HG03064 (cell line): ENCODE data around the gene KCNE3.

ENCODE experiments used
- ATAC-seq: cut with Tn5 transposase; IDR thresholded peaks from one replicate; pipeline ENCODE4 v1.9.1; 2021; ENCODE audit warnings: low read depth; ENCODE audit not compliant: unreplicated experiment

Gene KCNE3, protein sequence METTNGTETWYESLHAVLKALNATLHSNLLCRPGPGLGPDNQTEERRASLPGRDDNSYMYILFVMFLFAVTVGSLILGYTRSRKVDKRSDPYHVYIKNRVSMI

DNA sequence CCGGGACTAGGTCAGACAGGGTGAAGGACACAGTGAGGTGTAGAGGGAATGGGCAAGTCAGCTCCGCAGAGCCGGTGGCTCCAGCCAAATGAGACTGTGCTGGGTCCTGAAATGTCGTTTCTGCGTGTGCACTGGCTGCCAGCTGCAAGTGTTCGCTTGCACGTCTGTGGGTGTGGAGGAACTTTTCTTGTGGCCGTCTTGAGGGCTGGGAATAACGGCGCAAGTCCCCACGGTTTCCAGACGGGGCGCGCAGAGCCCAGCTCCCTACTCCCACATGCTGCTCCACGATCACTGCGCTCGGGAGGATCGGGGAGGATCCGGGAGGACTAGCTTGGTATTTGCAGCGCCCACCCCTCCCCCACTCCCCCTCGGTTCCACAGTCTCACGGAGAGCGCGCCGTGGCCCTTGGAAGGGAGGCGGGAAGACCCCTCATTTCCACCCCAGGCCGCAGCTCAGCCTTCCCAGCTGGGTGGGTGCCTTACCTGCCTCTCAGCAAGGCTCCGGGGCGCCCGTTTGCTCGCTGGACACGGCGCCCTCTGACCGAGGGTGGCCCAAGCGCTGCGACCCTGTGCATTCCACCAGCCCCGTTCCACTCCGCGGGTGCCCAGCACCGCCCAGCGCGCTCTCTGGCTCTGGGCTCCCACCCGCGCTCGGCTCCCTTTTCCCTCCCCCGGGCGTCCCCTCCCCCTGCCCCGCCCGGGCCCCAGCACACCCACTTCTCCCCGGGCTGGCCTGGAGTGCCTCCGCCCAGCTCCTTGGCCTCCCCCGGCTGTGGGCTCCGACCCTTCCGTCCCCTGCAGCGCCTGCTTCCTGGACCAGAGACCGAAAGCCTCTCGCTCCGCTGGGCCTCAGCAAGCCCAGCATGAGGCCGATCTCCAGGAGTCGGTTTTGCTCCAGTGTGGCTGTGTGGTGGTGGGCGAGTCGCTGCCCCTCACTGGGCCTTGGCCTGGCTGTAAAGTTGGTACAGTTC is at the start of gene KCNE3:
Gene KCNE3, minus strand, starts transcription at position 634 of the 970 bp plus-strand sequence. CDS start 9,986 bp downstream, outside the sequence.
- ATAC-seq: no peak

DNA sequence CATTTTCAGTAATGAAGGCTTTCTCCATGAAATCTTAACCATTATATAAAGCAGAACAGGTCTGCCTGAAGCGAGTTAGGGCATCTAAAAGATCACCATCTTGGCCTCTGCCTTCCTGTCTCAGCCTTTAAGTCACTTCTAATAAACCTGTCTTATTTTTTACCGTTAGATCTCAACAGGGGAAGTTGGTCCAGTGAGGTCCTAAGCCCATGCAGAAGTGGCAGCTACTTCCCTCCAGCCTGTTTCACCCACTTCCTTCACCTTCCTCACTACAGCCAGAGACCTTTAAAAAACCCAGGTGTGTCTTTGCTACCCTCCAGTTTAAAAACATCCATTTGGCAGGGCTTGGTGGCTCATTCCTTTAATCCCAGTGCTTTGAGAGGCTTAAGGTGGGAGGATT is 40.2 kb upstream of the KCNE3 start:
- ATAC-seq: no peak

DNA sequence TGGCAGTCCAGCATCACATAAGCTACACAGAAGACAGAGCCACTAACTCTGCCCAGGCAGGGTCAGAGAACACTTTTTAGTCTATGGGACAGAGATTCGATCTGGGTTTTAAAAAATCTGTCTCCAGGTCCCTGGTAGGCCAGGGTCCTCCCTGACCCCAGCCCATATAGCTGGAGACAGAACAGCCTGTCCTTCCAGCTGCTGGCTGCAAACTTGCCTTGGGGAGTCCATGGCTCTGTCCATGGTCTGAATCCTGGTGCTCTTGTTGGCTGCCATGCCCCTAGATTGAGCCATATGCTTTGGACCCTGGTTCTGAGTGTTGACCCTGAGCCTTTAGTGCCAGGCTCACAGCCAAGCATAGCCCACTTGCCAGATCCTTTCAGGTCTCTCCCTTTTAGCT is 39.5 kb upstream of the KCNE3 start:
- ATAC-seq: no peak

DNA sequence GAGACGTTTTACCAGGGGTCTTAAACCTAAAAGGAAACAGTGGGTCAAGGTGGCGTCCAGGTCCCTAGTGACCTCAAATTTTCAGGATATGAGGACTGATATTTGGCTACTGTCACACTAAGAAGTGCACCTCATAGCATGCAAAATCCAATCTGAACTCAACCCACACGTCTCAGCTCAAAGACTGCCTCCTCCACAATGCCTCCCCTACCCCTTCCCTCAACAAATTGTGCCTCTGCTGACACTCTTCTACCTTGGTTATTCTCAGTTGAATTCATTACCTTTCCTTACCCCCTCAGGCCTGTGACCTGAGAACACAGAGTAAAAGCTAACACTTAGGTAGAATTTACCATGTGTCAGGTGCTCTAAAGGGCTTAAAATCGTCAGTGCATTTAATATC is 38.6 kb upstream of the KCNE3 start:
- ATAC-seq: no peak

DNA sequence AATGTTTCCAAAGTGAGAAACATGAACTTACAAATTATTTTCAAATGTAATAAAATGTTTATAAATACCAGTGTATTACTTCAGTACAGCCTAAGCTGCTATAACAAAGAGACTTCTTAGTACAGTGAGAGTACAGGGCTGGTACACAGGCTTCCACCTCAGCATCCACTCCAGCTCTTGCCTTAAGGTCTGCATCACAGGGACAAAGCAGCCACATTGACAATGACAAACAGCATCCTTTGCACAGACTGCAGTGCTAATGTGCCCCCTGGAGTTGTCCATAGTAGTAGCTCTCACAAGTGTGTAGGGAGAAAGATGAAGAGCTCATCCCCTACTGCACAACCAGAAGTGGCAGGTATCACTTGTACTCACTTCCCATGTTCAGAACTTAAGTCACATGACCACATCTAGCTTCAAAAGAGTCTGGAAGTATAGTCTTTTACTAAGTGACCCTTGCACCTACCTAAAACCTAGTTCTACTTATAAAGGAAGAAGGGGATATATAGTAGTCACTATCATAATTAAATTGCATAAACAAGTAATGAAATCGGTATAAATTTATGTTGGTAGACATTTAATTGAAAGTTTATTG is 36.8 kb upstream of the KCNE3 start:
- ATAC-seq: no peak

DNA sequence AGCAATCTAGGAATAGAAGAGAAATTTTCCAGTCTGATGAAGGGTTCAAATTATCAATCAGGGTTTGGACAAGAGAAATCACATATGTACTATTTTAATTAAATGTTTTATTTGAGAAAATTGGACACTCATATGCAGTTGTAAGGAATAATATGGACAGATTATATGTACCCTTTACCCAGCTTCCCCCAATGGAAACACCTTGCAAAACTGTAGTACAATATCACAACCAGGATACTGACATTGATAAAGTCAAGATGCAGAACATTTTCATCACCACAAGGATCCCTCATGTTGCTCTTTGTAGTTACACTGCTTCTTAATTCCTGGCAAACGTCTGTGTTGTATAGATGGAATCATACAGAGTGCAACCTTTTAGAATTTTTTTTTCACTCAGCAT is 27.6 kb upstream of the KCNE3 start:
- ATAC-seq: no peak

DNA sequence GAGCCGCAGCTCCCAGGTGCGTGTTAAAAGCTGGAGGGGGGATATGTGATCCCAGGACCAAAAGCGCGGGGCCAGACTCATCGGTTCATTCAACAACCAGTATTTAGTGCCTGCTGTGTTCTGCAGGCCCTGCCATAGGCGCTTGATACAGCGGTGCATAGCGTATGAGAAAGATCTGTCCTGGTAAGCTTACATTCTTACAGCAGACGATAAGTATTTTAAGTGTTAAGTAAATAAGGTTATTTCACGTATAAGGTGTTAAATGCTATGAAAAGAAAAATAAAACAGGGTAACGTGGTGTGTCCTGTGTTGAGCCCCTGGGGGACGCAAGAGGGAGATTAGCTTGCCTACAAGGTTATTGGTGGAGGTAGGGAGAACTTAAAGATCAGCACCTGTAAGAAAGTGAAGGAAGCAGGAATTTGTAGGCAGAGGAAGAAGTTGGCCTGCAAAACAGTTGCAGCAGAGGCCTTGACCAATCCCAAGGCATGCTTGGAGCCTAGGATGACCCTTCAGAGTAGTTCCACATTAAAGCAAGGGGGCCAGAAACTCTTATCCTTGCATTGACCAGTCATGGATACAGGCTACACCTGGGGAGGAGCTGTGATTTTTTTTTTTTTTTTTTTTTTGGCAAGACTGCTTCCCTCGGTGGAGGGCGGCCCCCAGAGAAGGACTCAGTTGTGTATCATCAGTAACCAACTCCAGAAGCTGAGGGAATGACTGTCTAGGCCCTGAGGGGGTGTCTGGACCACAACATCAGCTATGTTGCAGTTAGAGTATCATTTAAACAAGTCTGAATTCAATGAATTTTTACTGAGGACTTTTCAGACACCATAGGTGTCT is 26.7 kb upstream of the KCNE3 start:
- no peak for ATAC-seq

DNA sequence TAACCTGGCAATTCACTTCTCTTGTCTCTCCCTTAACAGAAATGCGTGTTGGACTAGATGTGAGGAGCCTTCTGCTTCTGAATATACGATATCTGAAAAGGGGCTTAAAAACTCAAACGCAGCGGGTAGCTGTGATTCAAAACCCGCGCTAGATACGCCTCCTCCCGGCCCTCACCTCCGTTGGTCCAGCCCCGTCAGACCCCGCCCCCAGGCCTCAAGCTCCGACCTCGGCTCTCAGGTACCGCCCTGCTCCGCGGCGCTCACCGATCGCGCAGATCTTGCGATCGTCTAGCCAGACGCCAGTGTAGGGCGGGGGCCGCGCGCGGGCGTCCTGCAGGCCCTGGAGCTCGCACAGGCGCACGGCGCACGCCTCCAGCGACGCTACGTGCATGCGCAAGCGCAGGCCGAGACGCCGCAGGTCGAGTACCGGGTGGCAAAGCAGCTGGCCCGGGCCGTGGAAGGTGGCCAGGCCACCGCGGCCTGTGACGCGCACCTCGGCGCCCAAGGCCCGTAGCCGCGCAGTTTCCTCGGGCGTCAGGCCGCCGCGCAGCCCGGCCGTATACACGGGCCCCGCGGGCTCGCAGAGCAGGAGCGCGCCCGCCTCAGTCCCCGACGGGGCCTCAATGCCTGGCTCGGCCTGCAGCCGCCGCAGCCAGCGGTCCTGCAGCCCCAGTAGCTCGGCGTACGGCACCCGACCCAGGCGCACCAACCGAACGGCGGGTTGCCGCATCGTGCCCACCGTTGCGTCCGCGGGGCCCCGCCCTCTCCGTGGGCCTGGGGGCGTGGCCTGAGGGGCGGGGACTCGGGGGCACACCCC is 25.8 kb upstream of the KCNE3 start, which contains the start of gene LIPT2:
Gene LIPT2, minus strand, starts transcription at position 751 of the 817 bp plus-strand sequence. Its CDS starts 21 bp downstream, at position 730.
- peak; percentile 96 for ATAC-seq

DNA sequence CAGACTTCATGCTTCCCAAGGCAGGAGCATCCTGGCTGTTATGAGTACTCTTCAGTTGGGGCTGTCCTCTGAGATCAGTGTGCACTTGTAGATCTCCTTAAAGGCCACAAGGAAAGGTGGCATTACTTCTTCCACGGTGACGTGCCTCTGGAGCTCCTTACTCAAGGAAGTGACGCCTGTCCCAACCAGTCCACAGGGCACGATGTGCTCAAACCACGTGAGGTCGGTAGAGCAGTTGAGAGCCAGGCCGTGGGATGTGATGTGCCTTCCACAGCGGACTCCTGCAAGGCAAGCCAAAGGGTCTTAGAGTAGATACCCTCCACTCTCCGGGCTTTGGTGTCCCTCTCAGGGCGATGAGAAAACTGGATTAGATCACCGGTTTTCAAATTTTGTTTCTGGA is 24.7 kb upstream of the KCNE3 start:
- ATAC-seq: no peak

DNA sequence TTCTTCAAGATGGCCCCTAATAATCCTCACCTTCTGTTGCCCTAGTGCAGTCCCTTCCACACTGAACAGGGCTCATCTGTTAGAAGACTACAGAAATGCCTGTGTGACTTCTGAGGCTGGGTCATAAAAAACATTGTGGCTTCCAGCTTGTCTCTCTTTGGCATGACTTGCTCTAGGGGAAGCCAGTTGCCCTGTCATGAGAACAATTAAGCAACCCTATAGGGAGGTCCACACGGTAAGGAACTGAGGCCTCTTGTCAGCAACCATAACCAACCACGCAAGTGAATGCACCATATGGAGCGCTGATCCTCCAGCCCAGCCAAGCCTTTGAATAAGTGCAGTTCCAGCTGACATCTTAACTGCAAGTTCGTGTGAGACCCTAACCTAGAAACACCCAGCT is 23.6 kb upstream of the KCNE3 start:
- ATAC-seq: no peak

DNA sequence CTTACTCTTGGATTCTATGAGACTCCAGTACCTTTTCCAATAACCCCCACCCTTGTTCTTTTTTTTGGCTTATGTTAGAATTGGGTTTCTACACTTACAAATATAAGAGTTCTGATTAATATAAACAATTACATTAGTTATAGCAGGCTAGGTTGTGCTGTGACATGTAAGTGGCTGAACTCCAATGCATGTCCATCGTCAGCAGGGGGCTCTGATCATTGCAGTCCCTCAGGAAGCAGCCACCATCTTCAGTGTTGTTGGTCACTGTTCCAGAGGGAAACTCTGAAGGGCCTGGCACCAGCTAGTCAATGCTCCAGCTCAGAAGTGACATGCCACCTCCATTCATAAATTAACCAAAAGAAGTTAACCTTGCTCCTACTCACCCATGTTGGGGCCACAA is 20.5 kb upstream of the KCNE3 start:
- no peak for ATAC-seq

DNA sequence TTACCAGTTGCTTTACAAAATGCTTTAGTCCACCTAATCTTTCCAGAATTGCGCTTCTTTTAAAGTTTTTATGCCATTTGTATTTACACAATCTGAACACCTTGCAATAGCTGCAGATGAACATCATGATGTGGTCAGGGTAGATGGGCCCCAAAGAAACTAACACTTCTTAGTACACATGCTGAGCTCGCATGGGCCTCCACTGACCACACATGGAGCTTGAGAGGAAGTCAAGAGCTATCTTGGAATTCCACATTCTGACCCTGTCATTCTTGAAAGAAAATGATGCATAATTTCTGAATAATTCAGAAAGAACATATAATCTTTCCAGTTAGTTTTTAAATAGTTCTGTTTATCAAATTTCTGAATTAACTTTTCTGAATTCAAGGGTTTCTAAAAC is 18.5 kb upstream of the KCNE3 start:
- no peak for ATAC-seq

DNA sequence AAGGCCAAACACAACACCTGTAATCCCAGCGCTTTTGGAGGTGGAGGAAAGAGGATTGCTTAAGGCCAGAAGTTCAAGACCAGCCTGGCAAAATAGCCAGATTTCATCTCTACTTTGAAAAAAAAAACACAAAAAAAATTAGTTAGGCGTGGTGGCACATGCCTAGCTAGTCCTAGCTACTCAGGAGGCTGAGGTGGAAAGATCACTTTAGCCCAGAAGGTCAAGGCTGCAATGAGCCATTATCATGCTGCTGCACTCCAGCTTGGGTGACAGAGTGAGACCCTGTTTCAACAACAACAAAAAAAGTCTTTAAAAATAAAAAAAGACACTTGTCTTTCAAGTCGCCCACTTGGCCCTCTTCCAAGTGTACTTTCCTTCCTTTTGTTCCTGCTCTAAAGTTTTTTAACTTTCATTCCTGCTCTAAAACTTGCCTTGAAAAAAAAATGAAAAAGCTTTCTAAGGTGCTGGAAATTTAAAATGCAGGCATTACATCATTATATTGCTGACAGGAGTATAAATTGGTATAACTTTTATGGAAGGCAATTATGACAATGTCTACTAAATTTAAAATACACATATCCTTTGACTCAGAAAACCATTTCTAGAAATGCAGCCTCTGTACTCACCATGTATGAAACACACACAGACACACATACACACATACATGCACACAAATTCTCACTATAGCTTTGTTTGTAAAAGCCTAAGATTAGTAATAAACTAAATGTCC is 13.5 kb upstream of the KCNE3 start:
- no peak for ATAC-seq

DNA sequence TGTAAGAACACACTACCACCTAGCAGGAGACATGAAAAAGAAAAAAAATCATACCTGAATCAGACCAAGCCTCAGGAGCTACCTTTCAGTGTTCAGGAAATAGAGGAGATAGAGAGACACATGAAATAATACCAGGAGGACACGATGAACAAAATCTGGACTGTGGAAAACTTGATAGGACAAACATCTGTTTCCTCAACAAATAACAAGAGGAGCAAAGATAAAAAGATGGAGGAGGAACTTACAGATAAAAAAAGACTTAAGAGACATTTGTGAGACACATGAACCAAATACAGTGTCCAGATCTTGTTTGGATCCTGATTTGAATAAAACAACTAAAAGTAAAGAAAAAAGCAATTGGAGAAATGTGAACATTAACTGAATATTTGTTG is 12.4 kb upstream of the KCNE3 start:
- no peak for ATAC-seq

DNA sequence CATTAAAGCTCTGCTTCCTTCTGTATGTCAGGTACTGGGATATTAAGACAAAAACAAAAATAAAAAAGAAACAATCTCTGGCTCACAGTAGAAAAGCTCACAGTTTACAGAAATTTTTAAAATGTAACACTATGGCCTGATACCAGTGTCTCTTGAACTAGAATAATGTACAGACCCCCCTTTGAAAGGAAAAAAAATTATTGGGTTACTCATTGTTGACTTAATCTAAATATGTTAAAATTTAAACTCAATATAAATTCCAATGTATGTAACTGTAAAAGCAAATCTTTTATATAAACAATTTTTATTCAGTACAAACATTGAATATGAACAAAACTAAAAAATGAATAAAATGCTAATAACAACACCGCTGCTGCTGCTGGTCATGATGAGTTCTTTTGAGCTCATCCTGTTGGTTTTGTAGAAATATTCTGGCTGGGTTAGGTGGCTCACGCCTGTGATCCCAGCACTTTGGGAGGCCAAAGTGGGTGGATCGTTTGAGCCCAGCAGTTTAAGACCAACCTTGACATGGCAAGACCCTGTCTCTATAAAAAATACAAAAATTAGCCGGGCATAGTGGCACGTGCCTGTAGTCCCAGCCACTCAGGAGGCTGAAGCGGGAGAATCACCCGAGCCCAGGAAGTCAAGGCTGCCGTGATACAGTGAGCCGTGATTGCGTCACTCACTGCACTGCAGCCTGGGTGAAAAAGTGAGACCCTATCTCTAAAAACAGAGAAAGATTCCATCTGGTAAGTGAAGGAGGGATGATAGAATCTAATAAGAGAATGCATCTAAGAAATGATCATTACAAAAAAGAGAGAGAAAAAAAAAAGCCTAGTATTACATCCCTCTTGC is 11.8 kb upstream of the KCNE3 start:
- no peak for ATAC-seq

DNA sequence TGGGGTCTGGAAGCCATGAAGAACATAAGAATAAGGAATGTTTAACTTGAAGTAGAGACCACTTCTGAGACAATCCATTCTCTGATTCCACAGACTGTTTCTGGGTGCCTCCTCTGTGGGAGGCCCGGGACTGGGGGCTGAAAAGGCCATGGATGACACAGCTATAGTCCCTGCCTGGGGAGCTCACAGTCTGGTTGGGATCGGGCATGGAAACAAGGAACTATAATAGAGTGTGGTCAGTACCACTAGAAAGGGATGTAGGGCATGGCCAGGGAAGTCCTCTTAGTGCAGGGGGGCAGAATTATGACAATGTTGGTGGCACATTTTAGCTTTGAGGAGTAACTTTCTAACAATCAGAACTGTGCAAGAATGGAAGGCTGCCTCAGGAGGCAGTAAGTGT is 9.2 kb upstream of the KCNE3 start:
- no peak for ATAC-seq

DNA sequence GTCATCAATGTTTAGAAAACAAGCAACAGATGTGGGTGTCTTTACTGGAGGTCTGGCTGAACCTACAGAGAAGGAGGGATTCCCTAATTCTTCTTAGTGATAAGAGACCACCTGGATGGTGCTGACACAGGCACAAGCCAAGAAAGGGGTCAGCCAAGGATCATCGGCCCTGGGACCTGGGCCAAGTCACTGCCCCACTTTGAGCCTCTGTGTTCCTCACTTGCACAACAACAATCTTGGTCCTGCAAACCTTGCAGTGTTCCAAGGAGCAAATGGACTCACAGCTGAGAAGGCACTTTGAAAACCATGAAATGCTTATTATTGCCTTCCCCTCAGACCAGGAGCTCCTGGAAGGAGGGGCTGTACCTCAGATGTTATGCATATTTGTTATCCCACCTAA is 7.0 kb upstream of the KCNE3 start:
- ATAC-seq: no peak

DNA sequence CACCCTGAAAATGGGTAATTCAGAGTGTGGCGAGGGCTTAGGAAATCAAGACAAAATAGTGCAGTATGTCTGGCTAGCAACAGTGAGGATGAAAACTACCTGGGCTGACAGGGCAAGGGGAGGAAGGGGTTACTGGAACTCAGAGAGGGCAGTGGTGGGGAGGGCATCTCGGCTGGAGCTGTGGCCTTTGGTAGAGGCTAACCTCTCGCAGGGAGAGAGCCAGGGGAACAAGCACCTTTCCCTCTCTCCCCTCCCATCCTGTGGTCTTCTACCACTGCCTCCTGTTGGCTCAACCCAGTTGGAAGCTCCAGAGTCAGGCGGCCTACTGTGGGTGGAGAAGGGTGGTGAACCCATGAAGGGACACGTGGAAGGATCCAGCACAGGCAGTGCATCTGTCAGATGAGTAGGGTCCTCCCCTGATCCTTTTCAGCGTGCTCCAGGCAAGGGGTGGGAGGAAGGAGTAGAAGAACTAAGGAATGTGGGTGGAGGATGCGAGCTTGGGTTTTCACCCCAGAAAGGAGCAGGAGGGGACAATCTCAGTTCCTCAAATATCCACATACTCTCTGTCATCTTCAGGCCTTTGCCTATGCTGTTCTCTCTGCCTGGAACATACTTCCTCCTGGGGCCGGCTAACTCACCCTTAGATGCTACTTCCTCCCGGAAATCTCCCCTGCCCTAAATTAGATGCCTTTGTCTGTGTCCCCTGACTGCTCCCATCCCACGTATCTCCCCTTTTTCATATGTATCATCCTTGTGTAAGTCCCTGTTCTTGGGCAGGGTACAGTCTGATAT is 6.2 kb upstream of the KCNE3 start:
- ATAC-seq: no peak
